ENCODE measurements around the gene ERFL.

The ERFL gene

DNA sequence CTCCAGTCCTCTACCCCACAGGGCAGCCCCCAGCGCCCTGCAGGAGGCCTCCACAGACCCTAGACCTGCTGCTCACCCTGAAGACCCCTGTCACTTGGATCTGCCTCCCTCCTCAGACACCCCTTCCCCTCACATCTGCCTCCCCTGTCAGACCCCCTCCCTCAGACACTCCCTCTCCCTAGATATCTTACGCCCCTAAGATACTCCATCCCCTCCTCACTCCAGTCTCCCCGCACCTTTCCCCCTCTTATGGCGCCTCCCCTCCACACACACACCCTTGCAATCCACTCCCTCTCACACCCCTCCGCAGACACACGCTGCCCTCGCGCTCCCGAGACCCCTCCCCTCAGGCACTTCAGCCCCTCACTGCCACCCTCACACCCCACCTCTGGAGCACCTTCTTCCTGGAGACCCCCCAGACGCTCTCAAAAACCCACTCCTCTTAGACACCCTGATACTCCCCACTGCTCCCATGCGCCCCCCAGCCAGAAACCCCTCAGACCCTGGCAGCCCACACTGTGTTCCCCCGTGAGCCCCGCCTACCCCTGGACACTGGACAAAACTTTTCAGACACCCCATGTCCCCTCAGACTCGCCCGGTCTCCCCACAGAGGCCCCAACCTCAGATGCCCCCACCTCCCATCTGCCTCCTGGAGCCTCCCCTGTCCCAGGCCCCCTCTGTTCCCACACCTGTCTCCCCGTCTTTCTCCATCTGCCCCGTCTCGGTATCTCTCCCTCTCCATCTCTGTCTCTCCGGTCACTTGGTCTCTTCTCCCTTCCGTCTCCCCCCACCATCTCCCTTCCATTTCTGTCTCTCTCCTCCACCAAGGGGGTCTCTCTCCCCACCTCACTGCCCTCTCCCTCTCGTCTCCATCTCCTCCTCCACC, 14.5 kb downstream of the ERFL start:
- in situ Hi-C loops (cut with MboI; ENCODE audit: low pct_unique_long_range_greater_than_20kb, low sequenced_read_pairs, unreplicated experiment) = no loop called here
- no peak for DNase-seq (ENCODE audit: low spot score)
- TF ChIP-seq, protein P1, sequence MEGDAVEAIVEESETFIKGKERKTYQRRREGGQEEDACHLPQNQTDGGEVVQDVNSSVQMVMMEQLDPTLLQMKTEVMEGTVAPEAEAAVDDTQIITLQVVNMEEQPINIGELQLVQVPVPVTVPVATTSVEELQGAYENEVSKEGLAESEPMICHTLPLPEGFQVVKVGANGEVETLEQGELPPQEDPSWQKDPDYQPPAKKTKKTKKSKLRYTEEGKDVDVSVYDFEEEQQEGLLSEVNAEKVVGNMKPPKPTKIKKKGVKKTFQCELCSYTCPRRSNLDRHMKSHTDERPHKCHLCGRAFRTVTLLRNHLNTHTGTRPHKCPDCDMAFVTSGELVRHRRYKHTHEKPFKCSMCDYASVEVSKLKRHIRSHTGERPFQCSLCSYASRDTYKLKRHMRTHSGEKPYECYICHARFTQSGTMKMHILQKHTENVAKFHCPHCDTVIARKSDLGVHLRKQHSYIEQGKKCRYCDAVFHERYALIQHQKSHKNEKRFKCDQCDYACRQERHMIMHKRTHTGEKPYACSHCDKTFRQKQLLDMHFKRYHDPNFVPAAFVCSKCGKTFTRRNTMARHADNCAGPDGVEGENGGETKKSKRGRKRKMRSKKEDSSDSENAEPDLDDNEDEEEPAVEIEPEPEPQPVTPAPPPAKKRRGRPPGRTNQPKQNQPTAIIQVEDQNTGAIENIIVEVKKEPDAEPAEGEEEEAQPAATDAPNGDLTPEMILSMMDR (IDR thresholded peaks at IDR 0.05; ENCODE audit: extremely low read depth, insufficient read depth, missing control alignments) = no peak

DNA sequence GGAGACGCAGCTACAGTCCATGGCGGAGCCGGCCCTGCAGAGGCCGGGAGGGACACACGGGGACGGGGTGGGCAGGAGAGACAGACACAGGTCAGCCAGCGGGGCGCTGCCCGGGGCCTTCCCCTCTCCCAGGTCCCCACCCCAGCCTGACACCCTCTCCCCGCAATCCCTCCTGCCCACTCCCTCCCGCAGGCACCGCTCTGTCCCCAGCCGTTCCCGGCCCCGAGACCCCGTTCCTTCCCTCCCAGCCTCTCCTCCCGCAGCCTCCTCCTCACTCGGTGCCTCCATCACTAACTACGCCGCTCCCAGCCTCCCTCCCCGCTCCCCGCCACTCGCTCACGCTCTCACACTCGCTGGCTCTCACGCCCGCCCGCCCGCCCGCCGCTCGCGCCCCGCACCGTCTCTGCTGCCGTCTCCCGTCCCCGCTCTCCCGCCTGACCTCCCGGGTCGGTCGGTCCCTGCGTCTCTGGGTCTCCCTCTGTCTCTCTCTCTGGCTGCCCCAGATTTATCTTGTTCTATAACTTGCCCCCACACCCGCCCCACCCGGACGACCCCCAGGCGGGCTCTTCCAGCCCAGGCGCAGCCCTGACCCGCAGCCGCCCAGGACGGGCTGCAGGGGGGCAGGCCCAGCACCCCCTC, 15.2 kb downstream of the ERFL start:
- in situ Hi-C loops (cut with MboI; ENCODE audit: low pct_unique_long_range_greater_than_20kb, low sequenced_read_pairs, unreplicated experiment) = no loop called here
- DNase-seq (ENCODE audit: low spot score) = no peak
- TF ChIP-seq, protein P1 (IDR thresholded peaks at IDR 0.05; ENCODE audit: extremely low read depth, insufficient read depth, missing control alignments) = no peak

GRCh38 chr19:41911889-41912731, 16.1 kb downstream of the ERFL start:
- DNase-seq (ENCODE audit: low spot score) = no peak
- in situ Hi-C loops (cut with MboI; ENCODE audit: low pct_unique_long_range_greater_than_20kb, low sequenced_read_pairs, unreplicated experiment) = no loop called here

GRCh38 chr19:41910992-41911888, 17.0 kb downstream of the ERFL start:
- TF ChIP-seq, protein P1 (IDR thresholded peaks at IDR 0.05; ENCODE audit: extremely low read depth, insufficient read depth, missing control alignments) = no peak
- no peak for DNase-seq (ENCODE audit: low spot score)
- in situ Hi-C loops (cut with MboI; ENCODE audit: low pct_unique_long_range_greater_than_20kb, low sequenced_read_pairs, unreplicated experiment) = no loop called here

More at GRCh38 chr19:41911889-41912731, 16.1 kb downstream of the ERFL start:
- TF ChIP-seq, protein P1 (IDR thresholded peaks at IDR 0.05; ENCODE audit: extremely low read depth, insufficient read depth, missing control alignments) = no peak

DNA sequence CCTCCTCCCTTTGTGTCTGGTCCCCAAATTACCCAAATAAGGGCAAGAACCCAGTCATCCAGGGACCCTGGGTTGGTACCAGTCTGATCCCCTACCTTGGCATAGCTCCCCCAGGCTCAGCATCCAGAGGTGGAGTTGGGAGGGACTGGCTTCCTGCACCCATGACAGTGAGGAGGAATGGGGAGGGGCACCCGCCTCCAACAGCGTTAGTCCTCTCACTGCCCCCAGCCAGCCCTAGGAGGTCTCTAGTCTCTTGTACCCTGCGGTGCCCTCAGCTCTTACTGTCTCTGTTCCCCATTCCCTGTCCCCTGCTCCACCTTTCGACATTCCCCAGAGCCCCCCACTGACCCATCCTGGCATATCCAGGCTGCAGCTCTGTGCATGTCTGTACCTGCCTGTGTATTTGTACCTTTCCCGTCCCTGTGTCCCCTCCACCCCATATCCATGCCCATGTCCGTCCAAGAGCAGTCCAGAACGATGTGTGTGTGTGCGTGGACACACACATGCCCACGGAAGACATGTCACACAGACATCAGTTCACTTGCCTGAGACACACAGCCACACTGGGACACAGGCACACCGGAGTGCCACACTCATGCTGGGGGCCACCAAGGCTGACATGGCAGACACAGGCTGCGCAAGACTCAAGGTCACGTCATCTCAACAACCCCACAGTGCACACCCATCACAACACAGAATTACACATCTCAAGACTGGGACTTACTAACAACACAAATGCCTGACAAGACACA, 17.8 kb downstream of the ERFL start:
- no peak for DNase-seq (ENCODE audit: low spot score)
- TF ChIP-seq, protein P1 (IDR thresholded peaks at IDR 0.05; ENCODE audit: extremely low read depth, insufficient read depth, missing control alignments) = no peak
- in situ Hi-C loops (cut with MboI; ENCODE audit: low pct_unique_long_range_greater_than_20kb, low sequenced_read_pairs, unreplicated experiment) = no loop called here

All from GM13977 (cell line).